SW480 (cell line): ENCODE data around the gene ZNF442.
A peak's percentile ranks its signal among the peaks of the same experiment; 100 is the strongest.
"Not testable (repeated sequence)": the region's sequence is repeated elsewhere in the genome, so short reads cannot be mapped to it uniquely, and the experiment has no call there.

Experiments used
- DNase-seq: peaks from one replicate; pipeline ENCODE4 v3.0.0-alpha.2; 2016; ENCODE audit warnings: low spot score

The ZNF442 gene

DNA sequence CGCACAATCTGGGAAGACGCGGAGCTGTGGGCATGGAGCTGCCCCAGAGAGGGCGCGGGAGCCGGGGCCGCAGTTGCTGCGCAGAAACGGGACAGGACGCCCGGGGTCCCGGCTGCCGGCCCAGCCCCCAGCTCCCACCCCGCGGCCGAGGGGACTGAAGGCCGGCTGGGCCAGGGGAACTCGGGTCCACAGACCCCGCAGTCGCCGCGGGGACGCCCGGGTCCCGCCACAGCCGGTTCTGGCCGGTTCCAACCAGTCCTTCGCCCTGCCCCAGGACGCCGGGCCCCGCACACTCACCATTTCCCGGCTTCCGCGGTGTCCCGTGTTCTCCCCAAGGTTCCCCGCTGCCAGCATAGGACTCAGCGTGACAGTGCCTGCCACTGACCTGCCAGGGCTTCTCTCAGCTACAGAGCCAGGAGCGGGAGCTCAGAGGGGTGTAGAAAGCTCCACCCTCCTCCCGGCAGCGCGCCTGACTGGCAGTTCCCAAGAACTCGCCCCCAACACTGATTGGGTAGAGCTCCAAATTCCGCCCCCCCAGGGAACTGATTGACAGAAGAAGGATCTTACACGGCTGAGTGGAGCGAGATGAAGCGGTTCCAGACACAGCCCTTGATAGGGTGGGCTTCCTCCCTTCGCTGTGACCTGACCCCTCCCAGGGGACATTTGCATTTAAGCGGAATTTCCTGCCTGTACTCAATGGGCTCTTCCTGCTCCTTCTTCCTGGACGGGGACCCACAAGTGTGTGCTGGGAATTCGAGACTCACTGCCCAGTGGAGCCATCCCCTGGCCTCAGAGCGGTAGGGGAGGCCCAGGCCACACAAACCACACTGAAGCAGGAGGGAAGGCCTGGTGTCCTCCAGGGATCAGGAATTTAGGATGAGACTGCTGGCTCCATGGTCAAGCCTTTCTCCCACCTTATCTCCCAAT lies at the start of gene ZNF442:
Gene ZNF442 (minus strand): TSS at position 448 of the 927 bp plus-strand sequence. CDS start 2,052 bp downstream, outside the sequence.
- peak; percentile 94 for DNase-seq

DNA sequence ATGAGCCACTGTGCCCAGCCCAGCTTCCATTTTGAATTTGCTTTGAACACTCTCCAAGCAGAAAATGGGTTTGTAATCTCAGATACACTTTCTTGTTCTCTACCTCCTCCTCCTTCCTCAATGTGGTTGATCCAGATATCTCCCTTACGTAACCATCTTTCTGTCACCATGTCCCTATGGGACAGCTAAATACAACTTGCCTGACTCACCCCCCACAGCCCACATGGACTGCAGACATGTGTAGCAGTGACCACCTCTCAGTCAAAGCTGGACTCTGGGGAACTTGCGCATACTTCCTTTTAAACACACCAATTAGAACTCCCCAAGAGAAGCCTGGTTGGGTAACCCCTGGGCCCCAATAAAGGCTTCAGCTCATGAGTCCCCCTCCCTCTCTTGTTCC lies 46.4 kb upstream of the ZNF442 start:
- DNase-seq: no peak

DNA sequence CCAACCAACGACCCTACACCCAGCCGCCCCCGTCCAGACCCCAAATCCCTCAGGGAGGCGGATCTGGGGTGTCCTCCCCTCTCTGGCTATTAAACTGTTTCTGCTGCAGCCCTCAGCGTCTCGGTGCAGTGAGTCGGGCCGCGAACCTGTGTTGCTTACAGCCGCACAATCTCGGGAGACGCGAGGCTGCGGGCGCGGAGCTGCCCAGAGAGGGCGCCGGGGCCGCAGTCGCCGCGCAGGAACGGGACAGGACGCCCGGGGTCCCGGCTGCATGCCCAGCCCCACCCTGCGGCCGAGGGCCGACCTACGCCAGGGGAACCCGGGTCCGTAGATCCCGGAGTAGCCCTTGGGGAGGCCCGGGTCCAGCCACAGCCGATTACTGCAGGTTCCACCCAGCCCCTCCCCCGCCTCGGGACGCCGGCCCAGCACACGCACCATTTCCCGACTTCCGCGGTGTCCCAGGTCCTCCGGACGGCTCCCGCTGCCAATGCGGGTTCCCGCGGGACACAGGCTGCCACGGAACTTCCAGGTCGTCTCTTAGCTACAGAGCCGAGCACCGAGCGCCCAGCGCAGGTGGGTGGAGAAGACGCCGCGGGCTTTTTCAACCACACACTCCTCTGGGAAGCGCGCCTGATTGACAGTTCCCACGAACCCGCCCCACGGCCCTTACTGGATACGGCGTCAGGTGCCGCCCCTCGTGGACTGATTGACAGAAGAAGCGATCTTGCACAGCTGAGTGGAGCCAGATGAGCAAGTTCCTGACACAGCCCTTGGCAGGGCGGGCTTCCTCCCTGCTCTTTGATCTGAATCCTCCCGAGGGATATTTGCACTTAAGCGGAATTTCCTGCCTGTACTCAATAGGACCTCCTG lies 35.4 kb upstream of the ZNF442 start, which contains the start of gene ZNF799:
Gene ZNF799 (minus strand): TSS at position 639 of the 870 bp plus-strand sequence. CDS start 201 bp downstream, at position 438.
- DNase-seq: peak; percentile 99

DNA sequence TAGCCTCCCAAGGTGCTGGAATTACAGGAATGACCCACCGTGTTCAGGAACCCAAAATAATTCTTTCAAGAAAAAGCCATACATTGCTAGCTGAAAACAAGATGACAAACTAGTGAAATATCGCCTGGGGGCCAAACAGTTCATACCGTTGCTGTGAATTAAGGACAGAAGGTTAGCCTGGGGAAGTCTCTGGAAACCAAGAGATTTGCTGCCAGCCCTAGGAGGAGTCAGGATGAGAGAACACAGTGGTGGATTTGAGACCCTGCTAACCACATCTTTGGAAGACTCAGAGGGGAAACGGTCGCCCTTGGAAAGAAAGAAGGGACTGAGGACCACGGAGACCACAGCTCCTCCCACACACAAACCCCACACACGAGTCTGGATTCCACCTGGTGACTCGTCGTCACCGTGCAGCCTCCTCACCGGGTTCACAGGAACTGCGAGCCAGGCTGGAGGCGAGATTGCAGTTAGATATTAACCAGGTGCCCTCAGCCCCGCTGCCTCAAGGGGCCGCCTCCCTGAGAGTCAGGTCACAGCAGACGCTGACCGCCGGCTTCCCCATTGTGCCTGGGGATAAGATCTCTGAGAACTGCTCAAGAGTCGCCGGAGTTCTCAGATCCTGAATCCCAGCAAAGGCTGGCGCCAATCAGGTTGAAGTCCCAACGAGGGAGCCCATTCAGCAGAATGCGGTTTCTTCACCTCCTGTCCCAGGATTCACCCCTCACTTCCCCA lies 34.6 kb upstream of the ZNF442 start:
- peak; percentile 27 for DNase-seq

DNA sequence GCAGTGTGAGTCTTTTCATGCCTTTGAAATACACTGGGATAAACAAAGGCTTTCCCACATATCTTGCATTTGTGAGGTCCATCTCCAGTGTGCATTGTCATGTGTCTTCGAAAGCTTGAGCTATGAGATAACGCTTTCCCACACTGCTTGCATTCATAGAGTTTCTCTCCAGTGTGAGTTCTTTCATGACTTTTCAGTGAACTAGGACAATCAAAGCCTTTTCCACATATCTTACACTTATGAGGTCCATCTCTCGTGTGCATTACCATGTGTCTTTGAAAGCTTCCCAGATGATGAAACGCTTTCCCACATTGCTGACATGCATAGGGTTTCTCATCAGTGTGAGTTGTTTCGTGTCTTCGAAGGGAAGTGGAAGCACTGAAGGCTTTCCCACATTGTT lies 25.7 kb upstream of the ZNF442 start:
- DNase-seq: not testable (repeated sequence)

DNA sequence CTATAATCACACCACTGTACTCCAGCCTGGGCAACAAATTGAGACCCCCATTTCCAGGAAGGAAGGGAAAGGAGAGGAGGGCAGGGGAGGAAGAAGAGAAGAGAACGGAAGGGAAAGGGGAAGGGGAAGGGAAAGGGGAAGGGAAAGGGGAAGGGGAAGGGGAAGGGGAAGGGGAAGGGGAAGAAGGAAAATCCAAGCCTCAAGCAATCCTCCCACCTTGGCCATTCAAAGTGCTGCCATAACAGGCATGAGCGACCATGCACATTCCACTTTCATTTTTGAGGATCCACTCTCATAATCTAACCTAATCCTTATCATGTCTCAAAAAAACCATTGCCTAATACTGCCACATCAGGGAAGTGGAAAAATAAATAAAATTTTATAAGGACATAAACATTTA lies 20.9 kb upstream of the ZNF442 start:
- DNase-seq: not testable (repeated sequence)

DNA sequence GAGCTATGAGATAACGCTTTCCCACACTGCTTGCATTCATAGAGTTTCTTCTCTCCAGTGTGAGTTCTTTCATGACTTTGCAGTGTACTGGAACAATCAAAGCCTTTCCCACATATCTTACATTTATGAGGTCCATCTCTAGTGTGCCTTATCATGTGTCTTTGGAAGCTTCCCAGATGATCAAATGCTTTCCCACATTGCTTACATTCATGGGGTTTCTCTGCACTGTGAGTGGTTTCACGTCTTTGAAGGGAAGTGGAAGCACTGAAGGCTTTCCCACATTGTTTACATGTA lies 14.9 kb upstream of the ZNF442 start:
- DNase-seq: no peak

DNA sequence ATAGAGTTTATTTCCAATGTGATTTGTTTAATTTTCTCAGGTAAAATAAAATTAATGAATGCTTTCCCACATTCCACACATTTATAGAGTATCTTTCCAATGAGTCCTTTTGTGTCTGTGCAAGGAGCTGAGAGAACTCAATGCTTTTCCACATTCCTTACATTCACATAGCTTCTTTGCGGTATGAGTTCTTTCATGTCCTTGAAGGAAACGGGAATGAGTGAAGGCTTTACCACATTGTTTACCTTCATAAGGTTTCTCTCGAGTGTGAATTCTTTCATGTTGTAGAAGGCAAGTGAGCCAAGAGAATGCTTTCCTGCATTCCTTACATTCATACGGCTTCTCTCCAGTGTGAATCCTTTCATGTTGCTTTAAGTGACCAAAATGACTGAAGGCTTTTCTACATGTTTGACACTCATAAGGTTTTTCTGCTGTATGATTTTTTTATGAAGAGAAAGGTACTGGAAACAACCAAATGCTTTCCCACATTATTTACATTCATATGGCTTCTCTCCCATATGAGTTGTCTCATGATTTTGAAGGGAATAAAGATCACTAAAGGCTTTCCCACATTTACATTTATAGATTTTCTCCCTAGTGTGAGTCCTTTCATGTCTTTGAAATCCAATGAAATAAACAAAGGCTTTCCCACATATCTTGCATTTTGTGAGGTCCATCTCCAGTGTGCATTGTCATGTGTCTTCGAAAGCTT lies 14.4 kb upstream of the ZNF442 start:
- no peak for DNase-seq

DNA sequence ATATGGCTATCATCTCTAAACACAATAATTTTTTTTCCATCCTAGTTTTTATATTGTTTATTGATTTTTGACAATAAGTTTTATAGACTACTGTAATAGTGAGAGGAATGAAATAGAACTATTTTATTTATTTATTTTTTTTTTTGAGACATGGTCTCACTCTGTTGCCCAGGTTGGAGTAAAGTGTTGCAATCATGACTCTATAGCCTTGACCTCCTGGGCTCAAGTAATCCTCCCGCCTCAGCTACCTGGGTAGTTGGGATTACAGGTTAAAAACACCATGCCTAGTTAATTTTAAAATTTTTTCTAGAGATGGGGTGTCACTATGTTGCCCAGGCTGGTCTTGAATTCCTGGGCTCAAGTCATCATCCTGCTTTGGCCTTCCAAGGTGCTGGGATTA lies 8.5 kb upstream of the ZNF442 start:
- DNase-seq: no peak

DNA sequence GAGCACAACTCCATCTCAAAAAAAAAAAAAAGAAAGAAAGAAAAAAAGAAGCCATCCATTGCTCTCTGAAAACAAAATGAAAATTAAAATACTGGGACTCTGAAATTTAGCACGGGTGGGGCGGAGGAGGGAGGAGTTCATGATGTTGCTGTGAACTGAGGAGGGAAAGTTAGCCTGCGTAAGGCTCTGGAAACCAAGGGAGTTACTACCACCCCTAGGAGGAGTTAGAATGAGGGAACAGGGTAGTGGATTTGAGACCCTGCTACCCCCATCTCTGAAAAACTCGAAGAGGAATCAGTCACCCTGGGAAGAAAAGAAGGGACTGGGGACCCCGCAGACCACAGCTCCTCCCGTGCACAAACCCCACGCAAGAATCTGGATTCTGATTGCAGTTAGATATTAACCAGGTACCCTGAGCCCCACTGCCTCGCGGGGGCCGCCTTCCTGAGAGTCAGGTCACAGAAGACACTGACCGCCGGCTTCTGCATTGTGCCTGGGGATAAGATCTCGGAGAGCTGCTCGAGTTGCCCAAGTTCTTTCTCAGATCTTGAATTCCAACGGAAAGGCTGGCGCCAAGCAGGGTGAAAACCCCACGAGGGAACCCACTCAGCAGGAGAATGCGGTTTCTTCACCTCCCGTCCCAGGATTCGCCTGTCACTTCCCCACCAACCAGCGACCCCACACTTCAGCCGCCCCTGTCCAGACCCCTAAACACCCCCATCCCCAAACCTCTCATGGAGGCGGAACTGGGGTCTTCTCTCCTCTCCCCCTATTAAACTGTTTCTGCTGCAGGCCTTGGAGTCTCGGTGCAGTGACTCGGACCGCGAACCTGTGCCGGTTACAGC lies 870 bp downstream of the ZNF442 start:
- no peak for DNase-seq

DNA sequence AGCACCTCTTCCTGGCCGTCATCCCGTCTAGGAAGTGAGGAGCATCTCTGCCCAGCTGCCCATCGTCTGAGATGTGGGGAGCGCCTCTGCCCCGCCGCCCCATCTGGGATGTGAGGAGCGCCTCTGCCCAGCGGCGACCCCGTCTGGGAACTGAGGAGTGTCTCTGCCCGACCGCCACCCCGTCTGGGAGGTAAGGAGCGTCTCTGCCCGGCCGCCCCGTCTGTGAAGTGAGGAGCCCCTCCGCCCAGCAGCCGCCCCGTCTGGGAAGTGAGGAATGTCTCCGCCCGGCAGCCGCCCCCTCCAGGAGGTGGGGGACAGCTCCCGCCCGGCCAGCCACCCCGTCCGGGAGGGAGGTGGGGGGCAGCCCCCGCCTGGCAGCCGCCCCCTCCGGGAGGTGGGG lies 3.2 kb downstream of the ZNF442 start:
- not testable (repeated sequence) for DNase-seq

DNA sequence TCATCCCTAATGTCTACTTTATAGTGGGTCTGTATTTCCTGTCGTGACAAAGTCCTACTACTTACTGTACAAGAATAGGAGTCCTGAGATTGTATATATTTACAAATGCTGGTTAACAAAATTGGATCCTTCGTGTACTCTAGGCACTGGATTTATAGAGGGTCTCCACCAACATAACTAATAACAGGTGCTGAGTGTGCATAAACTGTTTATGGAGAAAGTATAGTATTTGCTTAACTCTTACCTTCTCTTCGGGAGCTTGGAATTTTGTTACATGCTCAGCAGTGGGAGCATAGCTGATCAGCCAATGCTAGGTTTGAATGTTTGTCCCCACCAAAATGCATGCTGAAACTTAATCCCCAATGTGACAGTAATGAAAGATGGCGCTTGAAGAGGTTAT lies 12.1 kb downstream of the ZNF442 start:
- no peak for DNase-seq

DNA sequence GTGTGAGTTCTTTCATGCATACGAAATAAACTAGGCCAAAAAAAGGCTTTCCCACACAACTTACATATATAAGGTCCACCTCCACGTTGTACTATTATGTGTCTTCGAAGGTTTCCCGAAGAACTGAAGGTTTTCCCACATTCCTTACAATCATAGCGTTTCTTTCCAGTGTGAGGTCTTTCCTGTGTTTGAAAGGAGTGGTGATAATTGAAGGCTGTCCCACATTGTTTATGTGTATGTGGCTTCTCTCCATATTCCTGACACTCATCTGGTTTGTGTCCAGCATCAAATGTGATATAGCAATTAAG lies 14.6 kb downstream of the ZNF442 start:
- DNase-seq: no peak

DNA sequence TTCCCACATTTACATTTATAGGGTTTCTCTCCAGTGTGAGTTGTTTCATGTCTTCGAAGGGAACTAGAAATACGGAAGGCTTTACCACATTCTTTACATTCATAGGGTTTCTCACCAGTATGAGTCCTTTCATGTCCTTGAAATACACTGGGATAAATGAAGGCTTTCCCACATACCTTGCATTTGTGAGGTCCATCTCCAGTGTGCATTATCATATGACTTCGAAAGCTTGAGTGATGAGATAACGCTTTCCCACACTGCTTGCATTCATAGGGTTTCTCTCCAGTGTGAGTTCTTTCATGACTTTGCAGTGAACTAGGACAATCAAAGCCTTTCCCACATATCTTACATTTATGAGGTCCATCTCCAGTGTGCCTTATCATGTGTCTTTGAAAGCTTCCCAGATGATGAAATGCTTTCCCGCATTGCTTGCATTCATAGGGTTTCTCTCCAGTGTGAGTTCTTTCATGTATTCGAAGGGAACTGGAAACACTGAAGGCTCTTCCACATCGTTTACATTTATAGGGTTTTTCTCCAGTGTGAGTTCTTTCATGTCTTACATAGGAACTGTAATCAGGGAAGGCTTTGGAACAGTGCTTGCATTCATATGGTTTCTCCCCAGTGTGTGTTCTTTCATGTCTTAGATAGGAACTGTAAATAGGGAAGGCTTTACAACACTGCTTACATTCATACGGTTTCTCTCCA lies 15.1 kb downstream of the ZNF442 start:
- DNase-seq: no peak

DNA sequence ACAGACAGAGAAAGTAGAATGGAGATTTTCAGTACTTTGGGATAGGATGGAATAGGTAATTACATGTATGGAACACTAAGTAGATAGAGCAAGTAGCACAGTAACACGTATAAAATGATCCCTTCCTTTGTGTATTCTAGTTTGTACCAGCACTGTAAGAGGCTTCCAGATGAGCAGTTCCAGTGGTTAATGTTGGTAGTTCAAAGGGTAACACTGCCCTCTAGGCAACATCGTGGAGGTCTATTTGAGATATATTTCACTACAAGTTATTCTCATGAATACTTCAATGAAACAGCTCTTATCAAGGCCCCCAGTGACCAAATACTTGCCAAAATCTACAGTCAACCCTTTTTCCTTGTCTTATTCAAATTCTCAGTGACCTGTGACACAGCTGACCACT lies 18.6 kb downstream of the ZNF442 start:
- DNase-seq: peak; percentile 20

DNA sequence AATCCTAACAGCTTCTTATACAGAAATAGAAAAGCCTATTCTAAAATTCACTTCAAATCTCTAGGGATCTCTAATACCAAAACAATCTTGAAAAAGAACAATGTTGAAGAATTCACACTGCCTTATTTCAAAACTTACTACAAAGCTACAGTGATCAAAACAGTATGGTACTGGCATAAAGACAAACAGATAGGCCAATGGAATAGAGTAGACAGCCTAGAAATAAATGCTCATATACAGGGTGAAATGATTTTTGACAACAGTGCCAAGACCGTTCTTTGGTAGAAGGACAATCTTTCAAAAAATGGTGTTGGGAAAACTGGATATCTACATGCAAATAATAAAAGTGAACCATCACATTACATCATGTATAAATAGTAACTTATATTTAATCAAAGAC lies 20.3 kb downstream of the ZNF442 start:
- DNase-seq: no peak

DNA sequence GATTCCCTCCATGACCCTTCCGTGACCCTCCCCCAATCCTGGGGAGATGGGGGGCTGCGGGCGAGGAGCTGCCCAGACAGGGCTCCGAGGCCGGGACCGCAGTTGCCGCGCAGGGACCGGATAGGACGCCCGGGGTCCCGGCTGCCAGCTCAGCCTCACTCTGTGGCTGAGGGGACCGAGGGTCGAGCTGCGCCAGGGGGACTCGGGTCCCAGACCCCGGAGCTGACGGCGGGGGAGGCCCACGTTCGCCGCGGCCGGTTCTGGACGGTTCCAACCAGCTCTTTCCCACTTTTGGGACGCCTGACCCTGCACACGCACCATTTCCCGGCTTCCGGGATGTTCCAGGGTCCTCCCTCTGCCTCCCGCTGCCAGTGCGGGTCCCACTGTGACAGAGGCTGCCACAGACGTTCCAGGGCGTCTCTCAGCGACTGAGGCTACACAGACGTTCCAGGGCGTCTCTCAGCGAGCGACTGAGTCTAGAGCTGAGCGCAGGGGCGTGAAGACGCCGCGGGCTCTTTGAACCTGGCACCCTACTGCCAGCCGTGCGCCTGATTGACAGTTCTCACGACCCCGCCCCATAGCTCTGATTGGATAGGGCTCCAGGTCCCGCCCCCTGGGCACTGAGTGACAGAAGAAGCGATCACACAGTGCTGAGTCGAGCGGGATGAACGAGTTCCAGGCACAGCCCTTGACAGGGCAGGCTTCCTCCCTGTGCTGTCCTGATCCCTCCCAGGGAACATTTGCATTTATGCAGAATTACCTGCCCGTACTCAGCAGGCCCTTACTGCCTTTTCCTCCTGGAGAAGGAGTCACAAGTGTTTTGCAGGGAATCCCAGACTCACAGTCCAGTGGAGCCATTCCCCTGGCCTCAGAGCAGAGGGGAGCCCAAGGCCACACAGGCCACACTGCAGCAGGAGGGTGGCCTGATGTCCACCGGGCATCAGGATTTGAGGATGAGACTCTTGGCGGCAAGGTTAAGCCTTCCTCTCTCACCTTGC lies 32.0 kb downstream of the ZNF442 start, which contains the start of gene ZNF563:
Gene ZNF563 (minus strand): TSS at position 472 of the 998 bp plus-strand sequence. CDS start 151 bp downstream, at position 321.
- DNase-seq: peak; percentile 94

DNA sequence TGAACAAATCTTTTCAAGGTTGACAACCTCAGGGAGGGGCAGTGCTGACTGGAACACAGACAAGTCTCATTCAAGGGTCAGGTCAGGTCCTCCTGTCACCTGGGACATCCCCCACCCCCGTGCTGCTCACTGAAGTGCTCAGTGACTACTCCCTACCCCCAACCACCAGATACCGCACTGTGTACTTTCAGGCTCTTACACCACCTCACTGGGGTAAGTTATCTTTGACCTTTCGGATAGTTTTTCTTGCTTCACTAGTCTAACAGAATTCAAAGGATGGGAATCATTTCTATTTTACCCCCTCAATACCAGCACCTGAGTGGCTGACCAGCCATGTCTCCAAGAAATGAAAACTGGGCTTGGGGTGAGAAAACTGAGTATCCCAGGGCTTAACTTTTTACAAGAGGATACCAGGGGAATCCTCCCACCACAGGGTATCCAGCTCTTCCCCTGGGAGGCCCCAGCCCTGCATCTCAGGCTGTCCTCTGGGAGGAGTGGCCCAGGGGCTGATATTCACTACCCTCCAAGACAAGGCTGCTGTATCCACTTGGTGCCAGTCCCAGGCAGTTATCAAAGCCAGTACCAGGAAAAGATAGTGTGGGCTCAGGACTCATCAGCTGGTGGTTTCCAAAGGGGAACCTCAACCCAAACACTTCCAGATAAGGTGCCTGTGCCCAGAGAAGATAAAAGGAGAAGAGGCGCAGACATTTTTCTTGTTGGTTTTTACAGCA lies 34.1 kb downstream of the ZNF442 start:
- DNase-seq: no peak
